ENCODE measurements around the gene PRPF8. TPM values are rescaled to one million over a fixed set of nuclear protein-coding genes. Genes with fewer than 3 reads are reported as not detected.

PRPF8 gene
- total and polyA plus RNA-seq, 2 of the 13 experiments (the other 11 are each of a cell fraction or from before 2014, with no cell fraction given): 112 to 179 TPM

GRCh38 chr17:1724869-1725641, 40.4 kb upstream of the PRPF8 start (continued):
- TF ChIP-seq KLF15 (CRISPR knock-in tag; IDR thresholded peaks at IDR 0.05; ENCODE audit: borderline replicate concordance) (no peak), SRY (CRISPR knock-in tag; IDR thresholded peaks at IDR 0.05) (0 out of 2 replicates have a peak, but pooled peaks have one; percentile 17), TCF12 (IDR thresholded peaks at IDR 0.05) (no peak), TCF12 (CRISPR knock-in tag; IDR thresholded peaks at IDR 0.05) (no peak), FLYWCH1 (CRISPR knock-in tag; IDR thresholded peaks at IDR 0.05) (no peak), ZNF567 (CRISPR knock-in tag; IDR thresholded peaks at IDR 0.05; ENCODE audit: borderline replicate concordance) (0 out of 2 replicates have a peak, but pooled peaks have one; percentile 22), REST (IDR thresholded peaks at IDR 0.05; ENCODE audit: borderline replicate concordance in 1 of 2, low read depth in 1 of 2, low read length in 2 of 2) (no peak), RXRA (CRISPR knock-in tag; IDR thresholded peaks at IDR 0.05) (no peak), YEATS2 (CRISPR knock-in tag; IDR thresholded peaks at IDR 0.05; ENCODE audit: borderline replicate concordance) (no peak), CENPT (CRISPR knock-in tag; IDR thresholded peaks at IDR 0.05; ENCODE audit: low read depth) (no peak), MTERF4 (CRISPR knock-in tag; IDR thresholded peaks at IDR 0.05) (peak; percentile 87; the same call in 1 of the 2 replicates), ZUFSP (CRISPR knock-in tag; IDR thresholded peaks at IDR 0.05; ENCODE audit: borderline replicate concordance) (no peak), MXD1 (CRISPR knock-in tag; IDR thresholded peaks at IDR 0.05) (peak; percentile 93; the same call in 1 of the 2 replicates), ZNF30 (CRISPR knock-in tag; IDR thresholded peaks at IDR 0.05) (no peak), PPARG (CRISPR knock-in tag; conservative IDR thresholded peaks at IDR 0.05) (no peak), SNRNP70 (IDR thresholded peaks at IDR 0.05; ENCODE audit: low read depth, low read length) (no peak), ZSCAN9 (CRISPR knock-in tag; IDR thresholded peaks at IDR 0.05; ENCODE audit: borderline replicate concordance) (no peak), IKZF5 (CRISPR knock-in tag; IDR thresholded peaks at IDR 0.05) (peak; percentile 31; the same call in 1 of the 2 replicates), CSRNP1 (CRISPR knock-in tag; IDR thresholded peaks at IDR 0.05) (0 out of 2 replicates have a peak, but pooled peaks have one; percentile 16)
